ENCODE results near the gene CLDN9.

DNA sequence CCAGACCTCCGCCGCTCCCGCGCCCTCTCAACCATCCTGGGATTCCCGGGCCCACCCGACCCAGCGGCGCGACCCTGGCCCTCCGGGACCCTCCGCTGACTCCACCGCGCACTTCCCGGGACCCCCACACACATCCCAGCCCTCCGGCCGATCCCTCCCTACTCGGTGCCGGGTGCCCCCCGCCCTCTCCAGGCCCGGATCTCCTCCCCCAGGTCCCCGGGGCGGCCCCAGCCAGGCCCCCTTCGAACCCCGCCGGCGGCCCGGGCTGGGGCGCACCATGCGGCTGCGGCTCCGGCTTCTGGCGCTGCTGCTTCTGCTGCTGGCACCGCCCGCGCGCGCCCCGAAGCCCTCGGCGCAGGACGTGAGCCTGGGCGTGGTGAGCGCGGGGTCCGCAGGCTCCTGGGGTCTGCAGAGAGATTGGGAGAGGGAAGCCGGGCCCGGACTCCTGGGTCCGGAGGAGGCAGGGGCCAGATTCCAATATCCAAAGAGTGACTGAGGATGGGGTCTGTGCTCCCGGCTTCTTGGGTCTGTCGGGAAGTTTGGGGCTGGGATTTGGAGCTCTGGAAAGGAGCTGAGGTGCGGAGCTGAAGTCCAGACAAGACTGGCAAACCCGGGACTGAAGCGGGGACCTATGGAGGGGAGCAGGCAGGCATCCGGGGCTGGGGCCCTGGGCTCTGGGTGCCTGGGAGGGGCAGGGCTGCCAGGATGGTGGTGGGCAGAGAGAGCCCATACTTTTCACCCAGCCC, 34.1 kb downstream of the CLDN9 start:
- TF ChIP-seq, protein P1, sequence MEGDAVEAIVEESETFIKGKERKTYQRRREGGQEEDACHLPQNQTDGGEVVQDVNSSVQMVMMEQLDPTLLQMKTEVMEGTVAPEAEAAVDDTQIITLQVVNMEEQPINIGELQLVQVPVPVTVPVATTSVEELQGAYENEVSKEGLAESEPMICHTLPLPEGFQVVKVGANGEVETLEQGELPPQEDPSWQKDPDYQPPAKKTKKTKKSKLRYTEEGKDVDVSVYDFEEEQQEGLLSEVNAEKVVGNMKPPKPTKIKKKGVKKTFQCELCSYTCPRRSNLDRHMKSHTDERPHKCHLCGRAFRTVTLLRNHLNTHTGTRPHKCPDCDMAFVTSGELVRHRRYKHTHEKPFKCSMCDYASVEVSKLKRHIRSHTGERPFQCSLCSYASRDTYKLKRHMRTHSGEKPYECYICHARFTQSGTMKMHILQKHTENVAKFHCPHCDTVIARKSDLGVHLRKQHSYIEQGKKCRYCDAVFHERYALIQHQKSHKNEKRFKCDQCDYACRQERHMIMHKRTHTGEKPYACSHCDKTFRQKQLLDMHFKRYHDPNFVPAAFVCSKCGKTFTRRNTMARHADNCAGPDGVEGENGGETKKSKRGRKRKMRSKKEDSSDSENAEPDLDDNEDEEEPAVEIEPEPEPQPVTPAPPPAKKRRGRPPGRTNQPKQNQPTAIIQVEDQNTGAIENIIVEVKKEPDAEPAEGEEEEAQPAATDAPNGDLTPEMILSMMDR (IDR thresholded peaks at IDR 0.05): no peak
- TF ChIP-seq POLR2A (IDR thresholded peaks at IDR 0.05): no peak
